Fibroblast of the aortic adventitia (primary cell): ENCODE results near the gene CRACDL. TPM values are rescaled to one million over a fixed set of nuclear protein-coding genes. Genes with fewer than 3 reads are reported as not detected.

Experiments
- DNase-seq: peaks from one replicate; pipeline ENCODE4 v3.0.0-alpha.2; 2010; ENCODE audit warnings: low read depth
- H3K4me3 ChIP-seq: 2 replicates; pipeline ENCODE4 v1.5.1; 2011; ENCODE audit warnings: low read depth, mild to moderate bottlenecking, control low read depth, low read length, moderate library complexity
- CTCF ChIP-seq: IDR thresholded peaks from 2 replicates; pipeline ENCODE4 v1.5.1; 2011; ENCODE audit warnings: mild to moderate bottlenecking, low read length, control low read depth, inconsistent platforms; ENCODE audit not compliant: insufficient read depth
- total RNA-seq: library from RNA; depleted of rRNA; stranded (reverse); fragments of >200 nt; gene quantifications from 2 replicates; pipeline ENCODE4 v1.2.3, GENCODE V29; 2012; ENCODE audit warnings: low replicate concordance

Gene CRACDL
- total RNA-seq, 1 donor, result not detected

GRCh38 chr2:98795891-98796676, 139.9 kb downstream of the CRACDL start:
- H3K4me3 ChIP-seq, result no peak overlapping the region
- TF ChIP-seq CTCF, result no peak
- DNase-seq, result no peak

DNA sequence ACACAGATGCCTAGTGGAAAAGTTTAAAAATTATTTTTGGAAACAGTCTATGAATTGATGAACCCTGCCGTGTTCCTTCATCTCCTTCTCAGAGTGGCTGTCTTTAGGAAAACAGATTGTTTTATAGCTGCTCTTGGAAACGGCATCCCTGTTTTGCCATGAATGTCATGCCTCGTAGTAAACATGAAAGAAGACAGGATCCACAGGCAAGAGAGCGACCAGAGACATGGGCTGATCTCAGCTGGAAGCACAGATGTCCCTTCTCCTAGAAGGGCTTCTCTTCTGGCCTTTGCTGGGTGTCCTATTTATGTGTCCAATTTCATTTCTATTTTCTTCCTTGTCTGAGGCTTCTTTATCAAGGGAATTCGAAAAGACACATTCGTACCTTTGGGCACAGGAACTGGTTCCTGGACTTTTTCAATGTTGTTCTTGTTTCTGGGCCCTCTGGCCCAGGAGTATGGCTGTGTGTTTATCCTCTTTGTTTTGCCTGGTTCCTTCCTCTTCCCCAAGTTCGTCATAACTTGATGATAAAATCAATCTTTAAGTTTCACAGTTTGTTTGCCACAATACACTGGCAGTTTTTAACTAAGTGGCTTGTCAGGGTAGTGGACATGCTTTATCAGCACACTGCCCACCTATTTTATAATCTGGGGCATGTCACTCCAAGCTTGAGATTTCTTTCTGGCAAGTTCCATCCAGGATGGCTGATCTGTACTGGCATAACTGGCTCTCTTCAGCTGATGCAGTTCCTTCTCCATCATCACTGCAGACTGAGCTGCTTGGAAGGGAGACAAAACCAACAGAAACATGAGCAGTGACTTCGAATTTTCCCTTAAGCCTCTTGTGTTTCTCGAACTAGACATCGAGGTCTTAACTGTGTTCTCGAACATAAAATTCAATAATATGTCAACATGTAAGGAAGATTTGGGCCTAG, 141.9 kb downstream of the CRACDL start:
- TF ChIP-seq CTCF, result no peak
- DNase-seq, result peak; percentile 21
- H3K4me3 ChIP-seq, result no peak overlapping the region

- no peak for TF ChIP-seq CTCF
- DNase-seq, result no peak
- no peak overlapping the region for H3K4me3 ChIP-seq
Observed at GRCh38 chr2:98793275-98793674, 142.8 kb downstream of the CRACDL start.

DNA sequence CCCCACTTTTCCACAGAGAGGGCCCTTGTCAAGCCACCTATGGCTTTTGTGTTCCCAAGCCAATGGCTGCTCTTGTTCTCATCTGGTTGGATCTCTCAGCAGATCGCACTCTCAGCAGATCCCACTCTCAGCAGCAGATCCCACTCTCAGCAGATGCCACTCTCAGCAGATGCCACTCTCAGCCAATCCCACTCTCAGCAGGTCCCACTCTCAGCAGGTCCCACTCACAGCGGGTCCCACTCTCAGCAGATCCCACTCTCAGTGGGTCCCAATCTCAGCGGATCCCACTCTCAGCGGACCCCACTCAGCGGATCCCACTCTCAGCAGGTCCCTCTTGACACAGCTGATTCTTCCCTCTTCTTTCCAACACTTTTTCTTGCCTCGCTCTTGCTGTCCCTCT, 145.8 kb downstream of the CRACDL start:
- no peak overlapping the region for H3K4me3 ChIP-seq
- no peak for TF ChIP-seq CTCF
- no peak for DNase-seq

GRCh38 chr2:98787700-98788099, 148.3 kb downstream of the CRACDL start:
- H3K4me3 ChIP-seq, result no peak overlapping the region
- no peak for DNase-seq
- TF ChIP-seq CTCF, result no peak

DNA sequence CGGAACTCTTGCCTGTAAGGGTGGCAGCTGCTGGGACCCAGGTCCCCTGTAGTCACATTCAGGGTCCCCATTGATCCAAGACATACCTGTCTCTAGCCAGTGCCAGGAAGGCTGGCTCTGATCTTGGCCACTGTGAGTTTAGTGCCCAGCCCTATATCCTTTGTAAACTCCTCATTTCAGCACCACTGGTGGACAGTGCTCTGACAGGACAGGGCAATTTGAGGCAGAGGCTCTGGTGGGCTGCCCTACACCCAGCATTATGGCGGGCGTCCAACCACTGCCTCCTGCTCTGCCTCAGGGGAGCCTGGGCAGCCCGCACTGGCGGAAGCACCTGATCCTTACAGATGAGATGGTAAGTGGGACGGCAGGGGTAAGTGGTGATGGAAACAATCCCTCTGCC, 149.8 kb downstream of the CRACDL start:
- H3K4me3 ChIP-seq, result no peak overlapping the region
- no peak for DNase-seq
- no peak for TF ChIP-seq CTCF
